ELF-1 (cell line): ENCODE data around the gene FBXL15.

Source experiments
- DNase-seq: peaks from one replicate; pipeline ENCODE4 v3.0.0-alpha.2; 2016; ENCODE audit warnings: low read depth, low spot score

Gene FBXL15

DNA sequence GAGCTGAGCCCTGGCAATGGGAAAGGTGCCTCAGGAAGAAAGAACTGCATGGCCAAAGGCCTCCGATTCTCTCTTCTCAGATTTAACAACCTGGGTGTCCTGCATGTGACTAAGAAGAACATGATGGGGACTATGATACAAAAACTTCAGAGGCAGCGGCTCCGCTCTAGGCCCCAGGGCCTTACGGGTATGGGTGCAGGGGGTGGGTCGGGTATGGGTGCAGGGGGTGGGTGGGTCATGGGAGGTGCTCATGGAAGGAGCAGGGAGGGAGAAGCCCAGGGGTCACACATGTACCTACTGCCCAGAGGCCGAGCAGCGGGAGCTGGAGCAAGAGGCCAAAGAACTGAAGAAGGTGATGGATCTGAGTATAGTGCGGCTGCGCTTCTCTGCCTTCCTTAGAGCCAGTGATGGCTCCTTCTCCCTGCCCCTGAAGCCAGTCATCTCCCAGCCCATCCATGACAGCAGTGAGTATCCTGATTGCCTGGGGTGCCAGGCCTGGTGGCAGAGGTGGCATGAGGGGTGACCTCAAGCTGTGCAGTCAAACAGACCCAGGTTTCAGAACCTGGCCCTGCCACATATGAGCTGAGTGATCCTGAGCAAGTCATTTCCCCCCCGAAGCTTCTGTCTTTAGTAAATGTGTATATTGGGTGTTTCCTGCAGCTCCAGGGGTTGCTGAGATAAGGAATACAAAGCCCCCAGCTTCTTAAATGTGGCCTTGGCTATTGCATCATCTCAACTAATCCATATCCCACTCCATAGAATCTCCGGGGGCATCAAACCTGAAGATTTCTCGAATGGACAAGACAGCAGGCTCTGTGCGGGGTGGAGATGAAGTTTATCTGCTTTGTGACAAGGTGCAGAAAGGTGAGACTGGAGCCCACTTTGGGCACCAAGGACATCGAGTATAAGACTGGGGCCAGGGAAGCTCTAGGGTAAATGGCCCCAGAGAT is 23.1 kb upstream of the FBXL15 start:
- DNase-seq, result no peak

DNA sequence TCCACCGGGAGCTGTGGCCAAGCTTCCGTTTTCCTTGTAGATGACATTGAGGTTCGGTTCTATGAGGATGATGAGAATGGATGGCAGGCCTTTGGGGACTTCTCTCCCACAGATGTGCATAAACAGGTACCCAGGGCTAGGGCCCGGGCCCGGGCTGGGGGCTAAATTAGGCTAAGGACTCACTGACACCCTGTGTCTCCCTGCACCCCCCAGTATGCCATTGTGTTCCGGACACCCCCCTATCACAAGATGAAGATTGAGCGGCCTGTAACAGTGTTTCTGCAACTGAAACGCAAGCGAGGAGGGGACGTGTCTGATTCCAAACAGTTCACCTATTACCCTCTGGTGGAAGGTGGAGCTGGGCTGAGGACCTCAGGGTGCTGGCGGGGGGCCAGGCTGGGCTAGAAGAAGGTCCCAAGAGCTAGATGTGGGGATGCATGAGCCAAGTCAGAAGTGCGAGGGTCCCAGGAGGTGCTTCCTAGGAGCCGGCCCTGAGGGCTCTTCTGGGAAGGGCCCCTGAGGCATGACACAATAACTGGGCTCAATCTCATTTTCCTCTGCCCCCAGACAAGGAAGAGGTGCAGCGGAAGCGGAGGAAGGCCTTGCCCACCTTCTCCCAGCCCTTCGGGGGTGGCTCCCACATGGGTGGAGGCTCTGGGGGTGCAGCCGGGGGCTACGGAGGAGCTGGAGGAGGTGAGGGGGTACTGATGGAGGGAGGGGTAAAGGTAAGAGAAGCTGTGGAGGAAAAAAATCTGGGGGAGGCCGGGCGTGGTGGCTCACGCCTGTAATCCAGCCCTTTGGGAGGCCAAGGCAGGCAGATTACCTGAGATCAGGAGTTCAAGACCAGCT is 22.2 kb upstream of the FBXL15 start:
- no peak for DNase-seq

DNA sequence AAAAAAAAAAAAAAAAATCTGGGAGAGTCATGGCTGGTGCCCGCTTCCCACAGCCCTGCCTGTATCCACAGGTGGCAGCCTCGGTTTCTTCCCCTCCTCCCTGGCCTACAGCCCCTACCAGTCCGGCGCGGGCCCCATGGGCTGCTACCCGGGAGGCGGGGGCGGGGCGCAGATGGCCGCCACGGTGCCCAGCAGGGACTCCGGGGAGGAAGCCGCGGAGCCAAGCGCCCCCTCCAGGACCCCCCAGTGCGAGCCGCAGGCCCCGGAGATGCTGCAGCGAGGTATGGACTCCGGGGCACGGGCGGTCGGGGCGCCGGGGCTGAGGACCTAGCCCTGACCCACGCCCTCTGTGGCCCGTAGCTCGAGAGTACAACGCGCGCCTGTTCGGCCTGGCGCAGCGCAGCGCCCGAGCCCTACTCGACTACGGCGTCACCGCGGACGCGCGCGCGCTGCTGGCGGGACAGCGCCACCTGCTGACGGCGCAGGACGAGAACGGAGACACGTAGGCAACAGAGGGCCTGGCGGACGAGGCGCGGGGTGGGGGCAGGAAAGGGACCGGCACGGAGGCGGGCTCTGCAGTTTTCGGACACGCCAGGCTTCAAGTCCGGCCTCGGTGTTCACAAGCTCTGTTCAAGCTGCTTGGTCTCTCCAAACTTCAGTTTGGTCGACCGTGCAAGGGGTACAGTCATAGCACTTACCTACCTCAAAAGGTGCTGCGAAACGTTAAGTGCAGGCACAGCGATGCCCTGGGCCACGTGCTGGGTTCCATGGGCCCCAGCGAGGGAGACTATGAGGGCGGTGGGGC is 21.2 kb upstream of the FBXL15 start:
- peak; percentile 91 for DNase-seq

DNA sequence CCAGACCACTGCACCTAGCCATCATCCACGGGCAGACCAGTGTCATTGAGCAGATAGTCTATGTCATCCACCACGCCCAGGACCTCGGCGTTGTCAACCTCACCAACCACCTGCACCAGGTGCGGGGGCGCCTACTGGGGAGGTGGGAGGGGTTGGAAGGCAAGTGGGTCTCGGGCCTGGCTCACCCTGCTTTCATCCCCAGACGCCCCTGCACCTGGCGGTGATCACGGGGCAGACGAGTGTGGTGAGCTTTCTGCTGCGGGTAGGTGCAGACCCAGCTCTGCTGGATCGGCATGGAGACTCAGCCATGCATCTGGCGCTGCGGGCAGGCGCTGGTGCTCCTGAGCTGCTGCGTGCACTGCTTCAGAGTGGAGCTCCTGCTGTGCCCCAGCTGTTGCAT is 20.6 kb upstream of the FBXL15 start:
- no peak for DNase-seq

DNA sequence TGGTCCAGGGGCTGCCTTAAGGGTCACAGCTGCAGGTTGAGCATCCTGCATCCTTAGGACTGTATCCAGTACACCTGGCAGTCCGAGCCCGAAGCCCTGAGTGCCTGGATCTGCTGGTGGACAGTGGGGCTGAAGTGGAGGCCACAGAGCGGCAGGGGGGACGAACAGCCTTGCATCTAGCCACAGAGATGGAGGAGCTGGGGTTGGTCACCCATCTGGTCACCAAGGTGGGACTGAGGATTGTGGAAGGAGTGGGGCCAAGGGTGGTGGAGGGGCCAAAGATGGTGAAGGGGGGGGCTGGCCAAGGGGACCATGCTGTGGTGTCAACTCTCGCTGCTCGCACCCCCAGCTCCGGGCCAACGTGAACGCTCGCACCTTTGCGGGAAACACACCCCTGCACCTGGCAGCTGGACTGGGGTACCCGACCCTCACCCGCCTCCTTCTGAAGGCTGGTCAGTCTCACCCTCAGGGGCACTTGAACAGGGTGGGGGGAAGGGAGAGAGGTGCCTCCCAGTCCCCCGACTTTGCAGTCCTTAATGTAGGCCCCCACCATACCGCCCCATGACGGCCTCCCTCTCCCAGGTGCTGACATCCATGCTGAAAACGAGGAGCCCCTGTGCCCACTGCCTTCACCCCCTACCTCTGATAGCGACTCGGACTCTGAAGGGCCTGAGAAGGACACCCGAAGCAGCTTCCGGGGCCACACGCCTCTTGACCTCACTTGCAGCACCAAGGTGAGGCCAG is 19.9 kb upstream of the FBXL15 start:
- DNase-seq, result no peak

DNA sequence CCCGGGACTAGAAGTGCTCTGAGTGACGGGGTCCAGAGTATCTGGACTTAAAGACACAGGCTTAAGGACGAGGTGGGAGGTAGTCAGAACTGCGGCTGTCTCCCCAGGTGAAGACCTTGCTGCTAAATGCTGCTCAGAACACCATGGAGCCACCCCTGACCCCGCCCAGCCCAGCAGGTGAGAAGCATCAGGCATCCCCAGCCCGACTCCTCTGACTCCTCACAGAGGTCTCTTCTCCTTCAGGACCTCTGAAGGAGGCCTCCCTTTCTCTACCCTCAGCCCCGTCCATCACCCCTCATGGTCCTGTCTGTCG is 19.3 kb upstream of the FBXL15 start:
- DNase-seq, result no peak

DNA sequence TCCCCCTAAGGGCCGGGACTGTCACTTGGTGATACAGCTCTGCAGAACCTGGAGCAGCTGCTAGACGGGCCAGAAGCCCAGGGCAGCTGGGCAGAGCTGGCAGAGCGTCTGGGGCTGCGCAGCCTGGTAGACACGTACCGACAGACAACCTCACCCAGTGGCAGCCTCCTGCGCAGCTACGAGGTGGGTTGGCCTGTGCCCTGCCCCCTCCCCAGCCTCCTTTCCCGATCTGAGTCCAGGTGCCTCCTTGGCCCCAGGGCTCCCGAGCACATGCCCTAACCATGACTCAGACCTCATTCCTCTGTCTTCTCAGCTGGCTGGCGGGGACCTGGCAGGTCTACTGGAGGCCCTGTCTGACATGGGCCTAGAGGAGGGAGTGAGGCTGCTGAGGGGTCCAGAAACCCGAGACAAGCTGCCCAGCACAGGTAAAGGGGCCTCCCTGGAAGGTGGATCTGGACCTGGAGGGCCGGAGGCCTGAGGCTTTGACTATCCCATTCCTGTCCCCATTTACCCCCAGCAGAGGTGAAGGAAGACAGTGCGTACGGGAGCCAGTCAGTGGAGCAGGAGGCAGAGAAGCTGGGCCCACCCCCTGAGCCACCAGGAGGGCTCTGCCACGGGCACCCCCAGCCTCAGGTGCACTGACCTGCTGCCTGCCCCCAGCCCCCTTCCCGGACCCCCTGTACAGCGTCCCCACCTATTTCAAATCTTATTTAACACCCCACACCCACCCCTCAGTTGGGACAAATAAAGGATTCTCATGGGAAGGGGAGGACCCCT is 18.7 kb upstream of the FBXL15 start:
- DNase-seq, result peak; percentile 91

DNA sequence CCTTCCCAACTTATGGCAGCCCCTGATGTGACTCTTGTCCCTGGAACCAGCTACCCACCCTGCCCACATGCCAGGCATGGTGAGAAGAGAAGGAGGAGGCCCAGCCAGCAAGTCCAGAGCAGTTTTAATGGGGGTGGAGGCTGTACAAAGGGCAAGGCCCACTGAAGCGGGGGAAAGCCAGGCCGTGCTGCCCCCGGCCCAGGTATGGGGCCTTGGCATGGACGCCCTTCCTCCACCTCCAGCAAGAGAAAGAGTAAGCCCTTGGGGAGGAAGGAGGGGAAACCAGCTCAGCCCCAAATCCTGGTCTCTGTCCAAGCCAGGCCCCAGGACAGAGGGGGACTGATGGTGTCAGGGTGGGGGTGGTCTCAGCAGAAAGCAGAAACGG is 18.1 kb upstream of the FBXL15 start:
- DNase-seq, result no peak

DNA sequence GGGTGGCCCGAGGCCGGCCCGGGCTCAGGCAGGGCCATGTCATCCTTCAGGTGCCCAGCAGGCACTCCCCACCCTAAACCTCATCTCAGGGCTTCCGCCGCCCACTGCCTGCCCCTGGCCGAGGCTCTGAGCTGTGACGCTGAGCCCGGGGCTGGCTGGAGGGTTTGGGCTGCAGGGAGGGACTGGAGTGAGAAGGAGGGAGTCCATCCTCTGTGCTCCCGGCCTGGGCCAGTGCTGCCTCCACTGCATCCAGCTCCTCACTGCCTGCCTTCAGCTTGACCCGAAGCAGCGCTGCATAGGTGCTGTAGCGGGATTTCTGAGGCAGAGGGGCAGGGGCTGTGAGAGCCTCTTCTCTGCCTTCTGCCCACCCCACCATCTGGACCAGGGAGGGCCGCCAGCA is 17.5 kb upstream of the FBXL15 start:
- DNase-seq, result no peak

DNA sequence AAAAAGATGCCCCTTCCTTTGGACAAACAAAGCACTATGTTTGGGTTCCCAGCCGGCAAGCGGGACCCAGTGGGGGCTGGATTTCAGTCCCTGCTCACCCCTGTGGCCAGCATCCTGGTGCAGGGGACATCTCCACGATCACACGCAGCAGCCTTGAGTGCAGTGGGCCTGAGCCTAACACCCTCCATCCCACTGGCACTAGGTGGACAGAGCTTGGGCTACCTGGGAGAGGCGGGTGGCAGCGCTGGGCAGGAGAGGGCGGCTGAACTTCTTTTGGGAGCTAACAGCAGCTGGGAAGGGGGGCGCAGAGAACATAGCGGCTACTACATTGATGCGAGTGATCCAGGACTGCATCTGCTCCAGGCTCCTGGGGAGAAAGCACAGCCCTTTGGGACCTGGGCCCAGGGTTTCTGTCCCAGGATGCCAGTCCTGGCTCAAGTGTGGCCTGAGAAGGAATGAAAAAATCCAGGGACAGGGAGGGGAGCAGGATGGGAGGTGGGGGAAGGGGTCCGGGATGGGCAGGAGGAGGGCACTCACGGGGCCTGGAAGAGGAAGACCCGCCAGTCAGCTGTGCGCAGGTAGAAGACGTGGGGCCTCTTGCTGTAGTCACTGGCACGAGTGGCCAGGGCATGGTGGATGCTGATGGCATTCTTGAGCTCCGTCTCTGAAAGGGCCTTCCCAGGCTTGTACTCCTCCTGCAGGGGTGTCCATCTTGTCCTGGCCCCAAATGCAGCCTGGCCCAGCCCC is 16.1 kb upstream of the FBXL15 start:
- no peak for DNase-seq

DNA sequence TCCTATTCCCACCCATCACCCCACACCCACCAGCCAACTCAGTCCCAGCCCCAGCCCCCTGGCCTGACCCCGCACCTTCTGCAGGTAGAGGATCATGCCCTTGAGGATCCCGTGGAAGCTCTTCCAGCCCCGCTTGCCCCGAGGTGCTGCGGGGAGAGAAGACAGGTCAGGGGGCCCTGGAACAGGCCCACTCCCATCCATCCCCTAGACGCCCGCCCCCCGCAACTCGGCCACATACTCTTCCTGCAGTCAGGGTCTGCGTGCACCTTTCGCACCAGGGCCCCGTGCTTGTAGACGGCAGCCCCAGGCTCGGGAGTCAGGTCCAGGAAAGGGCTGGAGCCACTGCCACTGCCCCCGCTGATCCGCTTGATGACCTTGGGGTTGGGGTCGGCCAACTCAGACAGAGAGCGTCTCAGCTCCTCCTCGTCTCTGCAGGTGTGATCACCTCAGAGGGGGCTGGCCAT is 15.5 kb upstream of the FBXL15 start:
- DNase-seq, result no peak

DNA sequence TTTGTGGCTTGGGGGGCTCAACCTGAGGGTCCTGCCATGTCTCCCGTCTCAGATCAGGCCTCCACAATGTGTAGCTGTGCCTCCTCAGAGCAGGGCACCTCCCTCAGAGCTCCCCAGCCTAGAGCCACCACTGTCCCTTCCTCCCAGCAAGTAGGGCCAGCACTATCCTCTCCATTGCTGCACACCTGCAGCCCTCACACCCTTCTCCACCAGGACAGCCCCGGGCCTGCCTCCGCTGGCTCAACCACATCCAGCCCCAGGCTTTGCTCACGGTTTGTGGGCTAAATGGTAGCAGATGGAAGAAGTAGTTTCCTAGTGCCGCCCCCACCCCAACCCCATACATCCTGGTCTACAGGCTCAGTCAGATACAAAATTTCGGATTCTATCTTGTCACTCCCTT is 15.0 kb upstream of the FBXL15 start:
- no peak for DNase-seq

DNA sequence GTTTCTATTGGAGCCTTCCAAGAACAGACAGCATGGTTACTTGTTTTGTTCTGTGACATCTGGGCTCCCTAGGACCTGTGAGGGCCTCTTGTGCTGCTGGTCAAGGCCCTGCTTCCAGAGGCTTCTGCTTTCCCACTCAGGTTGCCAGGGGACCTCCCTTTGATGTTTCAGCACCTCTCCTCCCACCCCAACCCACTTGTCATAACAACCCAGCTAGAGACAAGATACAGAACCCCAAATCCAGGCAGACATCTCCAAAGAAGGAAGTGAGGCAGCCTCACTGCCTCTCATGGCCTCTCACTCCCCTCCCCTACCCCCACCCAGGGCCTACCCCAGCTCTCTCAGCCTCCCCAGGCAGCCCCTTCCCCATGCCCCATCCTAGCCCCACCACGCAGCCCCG is 13.8 kb upstream of the FBXL15 start:
- DNase-seq, result no peak

DNA sequence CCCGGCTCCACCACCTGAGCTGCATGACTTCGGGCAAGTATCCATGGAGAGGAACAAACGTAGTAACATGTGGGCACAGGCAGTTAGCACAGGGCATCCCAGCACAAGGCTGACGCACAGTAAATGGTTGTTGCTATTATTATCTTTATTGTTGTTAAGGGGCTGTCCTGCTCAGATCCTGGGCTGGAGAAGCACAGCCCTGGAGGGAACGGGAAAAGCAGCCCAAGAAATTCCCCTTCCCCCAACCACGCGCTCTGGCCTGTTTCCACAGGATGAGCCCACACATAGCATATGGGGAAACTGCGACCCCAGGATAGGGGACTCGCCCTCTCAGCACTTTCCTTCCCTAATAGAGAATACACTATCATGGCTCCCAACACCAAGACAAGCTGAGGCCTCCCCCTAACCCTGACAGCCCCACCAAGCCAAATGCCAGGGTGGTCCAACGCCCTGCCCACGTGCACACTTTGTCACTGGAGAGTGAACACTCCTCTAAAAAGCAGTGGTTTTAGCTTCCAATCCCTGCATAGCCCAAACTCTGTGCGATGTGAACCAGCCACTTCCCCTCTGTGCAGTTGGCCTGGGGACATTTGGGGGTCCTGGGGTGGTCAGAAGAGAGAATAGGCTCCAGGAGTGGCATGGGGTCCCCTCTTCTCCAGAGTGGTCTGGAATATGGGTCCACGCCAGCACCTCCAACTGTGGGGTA is 13.1 kb upstream of the FBXL15 start:
- DNase-seq, result no peak

DNA sequence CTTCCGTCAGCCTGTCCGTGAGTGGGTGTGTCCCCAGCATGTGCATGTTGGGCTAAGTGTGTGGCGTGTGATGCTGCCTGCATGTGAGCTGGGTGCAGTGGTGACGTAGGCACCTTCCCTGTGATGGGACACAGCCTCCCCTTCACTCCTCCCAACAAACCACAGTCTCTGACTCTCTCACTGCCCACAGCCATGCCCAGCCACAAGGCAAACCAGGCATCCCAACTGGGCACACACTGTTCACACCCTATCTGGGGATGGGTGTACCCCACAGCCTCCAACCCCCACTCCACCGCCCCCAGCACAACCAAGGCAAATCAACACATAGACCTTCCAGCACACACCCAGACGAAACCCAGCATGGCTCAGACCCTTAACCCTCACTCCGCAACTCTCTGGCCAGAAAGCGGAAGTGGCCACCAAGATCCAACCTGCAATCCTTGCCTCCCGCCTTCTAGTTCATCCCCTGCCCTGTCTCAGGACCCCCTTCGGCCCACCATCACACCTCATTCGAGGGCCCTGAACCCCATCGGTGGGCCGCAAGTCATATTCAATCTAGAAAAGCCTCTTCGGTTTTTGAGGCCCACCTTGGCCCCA is 12.4 kb upstream of the FBXL15 start:
- no peak for DNase-seq

DNA sequence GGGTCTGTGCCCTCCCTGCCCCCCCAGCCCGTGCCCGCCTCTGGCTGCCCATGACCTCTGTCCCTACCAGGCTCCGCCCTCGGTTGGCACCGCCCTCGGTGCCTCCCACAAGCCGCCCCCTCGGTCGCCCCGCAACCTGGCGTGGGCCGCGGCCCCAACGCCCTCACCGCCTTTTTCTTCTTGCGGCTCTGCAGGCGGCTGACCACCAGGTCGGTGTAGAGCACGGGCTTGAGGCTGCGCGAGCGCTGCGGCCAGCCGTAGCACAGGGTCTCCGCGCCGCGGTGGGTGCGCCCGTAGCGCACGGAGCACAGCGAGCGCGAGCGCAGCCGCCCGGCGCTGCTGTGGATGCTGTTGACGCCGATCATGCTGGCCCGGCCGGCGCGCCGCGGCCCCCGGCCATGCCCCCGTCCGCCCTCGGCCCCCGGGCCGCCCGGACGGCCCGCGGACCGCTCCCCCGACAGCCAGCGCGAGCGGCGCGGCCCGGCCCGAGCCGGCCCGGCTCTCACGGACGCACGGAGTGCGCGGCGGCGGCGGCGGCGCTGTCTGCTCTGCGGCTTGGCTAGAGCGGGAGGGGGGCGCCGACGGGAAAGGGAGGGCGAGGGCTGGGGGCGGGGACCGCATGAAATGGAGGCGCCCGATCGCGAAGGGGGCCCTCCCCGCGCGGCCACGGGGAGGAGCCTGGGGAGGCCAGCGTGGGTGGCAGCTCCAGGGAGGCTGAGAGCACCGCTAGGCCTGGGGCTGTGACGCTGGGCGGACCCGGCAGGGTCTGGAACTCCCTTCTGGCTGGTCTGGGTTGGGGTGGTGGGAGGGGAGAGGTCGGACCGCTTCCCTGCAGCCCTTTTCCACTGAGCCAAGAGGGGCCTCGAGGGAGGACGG is 11.7 kb upstream of the FBXL15 start:
- DNase-seq, result no peak

DNA sequence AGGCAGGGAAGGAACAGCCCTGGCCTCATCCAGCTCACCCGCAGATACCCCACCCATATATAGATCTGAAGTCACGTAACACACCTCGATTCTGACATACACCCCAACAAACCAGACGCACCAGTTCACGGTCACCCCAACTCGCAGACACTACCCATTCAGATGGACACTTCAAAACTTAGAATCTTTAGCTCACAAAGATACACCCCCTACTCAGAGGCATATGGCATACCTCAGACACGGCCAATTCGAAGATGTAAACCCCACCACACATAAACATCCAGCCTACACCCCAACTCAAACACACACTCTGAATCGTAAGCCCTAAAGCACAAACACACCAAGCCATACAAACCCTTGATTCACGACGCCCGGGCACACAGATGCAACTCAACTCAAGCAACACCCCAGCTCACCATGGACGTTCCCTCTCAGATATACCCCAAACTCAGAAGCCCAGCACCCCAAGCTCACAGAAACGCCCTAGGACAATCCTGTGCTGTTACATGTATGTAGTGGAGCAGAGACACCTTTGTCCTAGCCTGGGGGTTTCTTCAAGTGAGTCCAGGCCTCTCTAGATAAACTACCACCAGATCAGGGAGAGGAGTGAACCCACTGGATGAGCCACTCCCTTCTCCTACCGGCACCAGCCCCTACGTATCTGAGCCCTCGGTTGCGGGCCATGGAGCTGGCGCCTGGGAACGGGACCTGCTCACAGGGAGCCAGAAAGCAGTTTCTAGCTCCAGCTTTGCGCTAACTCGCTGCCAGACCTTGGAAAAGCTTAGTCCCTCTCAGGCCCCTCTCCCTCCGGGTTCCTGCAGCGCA is 10.8 kb upstream of the FBXL15 start:
- no peak for DNase-seq
